Measurements from ENCODE around the gene PANX2. TPM values are rescaled to one million over a fixed set of nuclear protein-coding genes. Genes with fewer than 3 reads are reported as not detected.

The PANX2 gene
- total and polyA plus RNA-seq, 9 of the 15 experiments (the other 6 are each of a cell fraction or from before 2014, with no cell fraction given), result 0.01 to 3.9 (median 0.67) TPM; not detected in 1

DNA sequence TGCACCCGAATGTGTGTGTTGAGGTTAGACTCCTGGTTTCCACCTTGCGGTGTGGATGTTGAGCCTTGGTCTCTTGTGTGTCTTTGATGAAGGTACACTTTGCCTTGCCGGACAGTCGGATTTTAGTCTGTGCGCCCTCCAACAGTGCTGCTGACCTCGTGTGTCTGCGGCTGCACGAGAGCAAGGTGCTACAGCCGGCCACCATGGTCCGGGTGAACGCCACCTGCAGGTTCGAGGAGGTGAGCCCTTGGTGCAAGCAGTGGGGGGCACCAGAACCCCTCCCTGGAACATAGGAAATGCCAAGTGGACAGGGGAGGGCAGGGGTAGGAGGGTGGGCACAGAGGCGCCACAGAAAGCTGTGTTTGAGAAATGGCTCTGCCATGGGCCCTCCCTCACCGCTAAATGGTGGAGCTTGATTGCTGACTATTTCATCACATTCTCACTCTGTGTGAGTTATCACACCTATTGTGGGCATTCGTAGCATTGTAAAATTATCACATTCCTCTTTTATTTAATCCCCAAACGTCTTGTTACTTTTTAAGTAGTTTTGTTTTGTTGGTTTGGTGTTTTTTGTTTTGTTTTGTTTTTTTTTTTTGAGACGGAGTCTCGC is 26.4 kb upstream of the PANX2 start (continued):
- TF ChIP-seq, protein P1, sequence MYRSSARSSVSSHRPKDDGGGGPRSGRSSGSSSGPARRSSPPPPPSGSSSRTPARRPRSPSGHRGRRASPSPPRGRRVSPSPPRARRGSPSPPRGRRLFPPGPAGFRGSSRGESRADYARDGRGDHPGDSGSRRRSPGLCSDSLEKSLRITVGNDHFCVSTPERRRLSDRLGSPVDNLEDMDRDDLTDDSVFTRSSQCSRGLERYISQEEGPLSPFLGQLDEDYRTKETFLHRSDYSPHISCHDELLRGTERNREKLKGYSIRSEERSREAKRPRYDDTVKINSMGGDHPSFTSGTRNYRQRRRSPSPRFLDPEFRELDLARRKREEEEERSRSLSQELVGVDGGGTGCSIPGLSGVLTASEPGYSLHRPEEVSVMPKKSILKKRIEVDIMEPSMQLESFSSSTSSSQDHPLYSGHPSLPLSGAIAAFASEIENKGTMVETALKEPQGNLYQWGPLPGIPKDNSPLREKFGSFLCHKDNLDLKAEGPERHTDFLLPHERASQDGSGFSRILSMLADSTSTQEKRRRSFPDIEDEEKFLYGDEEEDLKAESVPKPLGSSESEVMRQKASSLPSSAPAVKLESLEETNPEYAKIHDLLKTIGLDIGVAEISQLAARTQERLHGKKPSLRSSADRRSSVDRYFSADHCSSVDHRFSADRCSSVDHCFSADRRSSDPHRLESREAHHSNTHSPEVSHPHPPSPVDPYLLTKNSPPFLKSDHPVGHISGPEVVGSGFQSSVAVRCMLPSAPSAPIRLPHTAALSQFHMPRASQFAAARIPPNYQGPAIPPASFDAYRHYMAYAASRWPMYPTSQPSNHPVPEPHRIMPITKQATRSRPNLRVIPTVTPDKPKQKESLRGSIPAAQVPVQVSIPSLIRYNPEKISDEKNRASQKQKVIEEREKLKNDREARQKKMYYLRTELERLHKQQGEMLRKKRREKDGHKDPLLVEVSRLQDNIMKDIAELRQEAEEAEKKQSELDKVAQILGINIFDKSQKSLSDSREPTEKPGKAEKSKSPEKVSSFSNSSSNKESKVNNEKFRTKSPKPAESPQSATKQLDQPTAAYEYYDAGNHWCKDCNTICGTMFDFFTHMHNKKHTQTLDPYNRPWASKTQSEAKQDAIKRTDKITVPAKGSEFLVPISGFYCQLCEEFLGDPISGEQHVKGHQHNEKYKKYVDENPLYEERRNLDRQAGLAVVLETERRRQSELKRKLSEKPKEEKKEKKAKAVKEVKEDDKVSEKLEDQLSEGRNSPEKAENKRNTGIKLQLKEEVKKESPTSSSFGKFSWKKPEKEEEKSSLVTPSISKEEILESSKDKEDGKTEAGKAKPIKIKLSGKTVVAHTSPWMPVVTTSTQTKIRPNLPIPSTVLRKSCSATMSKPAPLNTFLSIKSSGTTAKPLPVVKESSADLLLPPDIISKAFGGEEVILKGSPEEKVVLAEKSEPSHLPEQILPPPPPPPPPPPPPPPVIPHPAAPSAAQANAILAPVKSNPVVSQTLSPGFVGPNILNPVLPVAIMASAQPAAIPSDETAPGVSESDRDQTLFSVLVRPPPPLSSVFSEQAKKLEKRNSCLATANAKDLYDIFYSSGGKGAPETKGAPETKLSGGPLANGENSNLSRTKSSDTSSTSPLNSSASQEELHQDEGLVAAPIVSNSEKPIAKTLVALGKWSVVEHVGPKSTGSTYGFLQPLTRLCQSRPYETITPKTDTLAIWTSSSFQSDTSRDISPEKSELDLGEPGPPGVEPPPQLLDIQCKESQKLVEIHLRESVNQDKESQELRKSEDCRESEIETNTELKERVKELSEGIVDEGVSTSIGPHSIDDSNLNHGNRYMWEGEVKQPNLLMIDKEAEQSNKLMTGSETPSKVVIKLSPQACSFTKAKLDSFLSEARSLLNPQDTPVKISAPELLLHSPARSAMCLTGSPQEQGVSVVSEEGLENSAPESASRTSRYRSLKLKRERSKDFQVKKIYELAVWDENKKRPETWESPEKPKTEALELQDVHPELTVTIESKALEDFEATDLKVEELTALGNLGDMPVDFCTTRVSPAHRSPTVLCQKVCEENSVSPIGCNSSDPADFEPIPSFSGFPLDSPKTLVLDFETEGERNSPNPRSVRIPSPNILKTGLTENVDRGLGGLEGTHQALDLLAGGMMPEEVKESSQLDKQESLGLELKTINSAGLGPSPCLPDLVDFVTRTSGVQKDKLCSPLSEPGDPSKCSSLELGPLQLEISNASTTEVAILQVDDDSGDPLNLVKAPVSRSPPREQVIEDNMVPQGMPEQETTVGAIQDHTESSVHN (IDR thresholded peaks at IDR 0.05; ENCODE audit: borderline replicate concordance in 1 of 2, low read depth in 1 of 2), result no peak
- no peak for TF ChIP-seq MAFF (IDR thresholded peaks at IDR 0.05; ENCODE audit: low read length)
- no peak for TF ChIP-seq JUN (IDR thresholded peaks at IDR 0.05; ENCODE audit: borderline replicate concordance, low read depth, low read length)
- no peak for TF ChIP-seq JUN (CRISPR knock-in tag; IDR thresholded peaks at IDR 0.05; ENCODE audit: borderline replicate concordance)
- TF ChIP-seq ETS1 (conservative IDR thresholded peaks at IDR 0.05; ENCODE audit: control insufficient read depth, low read depth, low read length), result no peak
- no peak for TF ChIP-seq NFATC3 (IDR thresholded peaks at IDR 0.05)
